ENCODE data around the gene DSTN.

DNA sequence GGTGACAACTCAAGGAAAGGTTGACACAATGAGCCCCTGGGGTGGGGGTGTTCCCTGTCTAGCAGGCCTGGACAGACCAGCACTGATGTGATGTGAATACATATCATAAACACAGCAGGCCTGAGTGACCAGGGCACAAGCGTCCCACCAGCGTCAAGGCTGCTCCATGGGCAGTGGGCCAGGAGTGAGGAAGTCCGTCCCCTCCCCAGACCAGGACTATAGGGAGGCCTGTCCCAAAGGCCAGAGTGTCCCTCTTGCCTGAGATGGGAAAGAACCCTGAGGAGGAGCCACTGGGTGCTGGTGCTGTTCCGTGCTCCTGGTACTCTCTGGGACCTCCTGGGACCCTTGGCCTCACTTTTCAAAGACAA lies 67.5 kb downstream of the DSTN start:
- TF ChIP-seq POLR2A (IDR thresholded peaks at IDR 0.05) (no peak), EP300 (IDR thresholded peaks at IDR 0.05) (no peak)

All from tibial nerve (tissue), 3 donors.